Heart left ventricle (tissue), 16 donors: ENCODE measurements around the gene EIF6. TPM values are rescaled to one million over a fixed set of nuclear protein-coding genes. Genes with fewer than 3 reads are reported as not detected.

Source experiments
- ATAC-seq, 4 donors: fragments of 200-7000 bp; cut with Tn5 transposase; one replicate each; pipeline ENCODE4 v1.9.1; 2020 to 2022; ENCODE audit warnings: moderate library complexity in 4 of 4, mild to moderate bottlenecking in 3 of 4, moderate number of reproducible peaks in 1 of 4
- DNase-seq, 5 donors: peaks; one replicate each; pipeline ENCODE4 v3.0.0-alpha.2; 2020
- H3K27ac ChIP-seq, 12 donors: fragments of 200-600 bp; sonication (generic) in 4 of 12; one replicate each; pipeline versions ENCODE4 v1.5.0 to v1.8.0; 2016 to 2022; ENCODE audit warnings: mild to moderate bottlenecking in 2 of 12
- H3K27me3 ChIP-seq, 9 donors: fragments of 200-600 bp; sonication (generic) in 2 of 9; one replicate each; pipeline versions ENCODE4 v1.5.1 to v1.8.0; 2016 to 2022; ENCODE audit warnings: mild to moderate bottlenecking in 3 of 9
- H3K36me3 ChIP-seq, 9 donors: fragments of 200-600 bp; sonication (generic) in 2 of 9; one replicate each; pipeline versions ENCODE4 v1.5.0 to v1.8.0; 2018 to 2022; ENCODE audit warnings: mild to moderate bottlenecking in 2 of 9
- H3K4me1 ChIP-seq, 12 donors: fragments of 200-600 bp; sonication (generic) in 4 of 12; one replicate each; pipeline versions ENCODE4 v1.5.0 to v1.8.0; 2016 to 2022; ENCODE audit warnings: mild to moderate bottlenecking in 3 of 12
- H3K4me3 ChIP-seq, 12 donors: fragments of 200-600 bp; sonication (generic) in 4 of 12; one replicate each; pipeline versions ENCODE4 v1.5.0 to v1.8.0; 2017 to 2022; ENCODE audit warnings: mild to moderate bottlenecking in 9 of 12, moderate library complexity in 4 of 12
- H3K9me3 ChIP-seq, 12 donors: fragments of 200-600 bp; sonication (generic) in 4 of 12; one replicate each; pipeline versions ENCODE4 v1.5.0 to v1.8.0; 2016 to 2022; ENCODE audit warnings: mild to moderate bottlenecking in 1 of 12
- CTCF ChIP-seq, 12 donors: fragments of 200-600 bp; sonication (generic) in 4 of 12; IDR thresholded peaks; one replicate each; pipeline versions ENCODE4 v1.5.0 to v1.8.0; 2018 to 2022; ENCODE audit warnings: antibody characterized with exemption in 12 of 12, mild to moderate bottlenecking in 5 of 12
- POLR2A ChIP-seq, 2 donors: fragments of 450-650 bp; IDR thresholded peaks; one replicate each; pipeline ENCODE4 v1.6.1; 2017; ENCODE audit warnings: antibody characterized with exemption in 2 of 2, mild to moderate bottlenecking in 2 of 2, moderate library complexity in 2 of 2
- WGBS, 4 donors: extraction: QIAGEN DNeasy Blood & Tissue Kit in 2 of 4; methylation state at CpG; one replicate each; pipeline versions ENCODE4 v1.1.5 to v1.1.7; 2013 to 2018; 5-methylcytosine and 5-hydroxymethylcytosine counted together
- intact Hi-C, 10 donors: fragments of 100-400 bp; cut with DNase I; formaldehyde crosslinking; loops; one replicate each; pipeline versions ENCODE4 v1.11.1 to v1.14.2; 2022
- polyA plus RNA-seq, 2 donors: library from polyadenylated mRNA; stranded (reverse); fragments of 200-250 nt; gene quantifications; one replicate each; pipeline ENCODE4 v1.2.3, GENCODE V29; 2013
- total RNA-seq, 9 donors: library from RNA; depleted of rRNA in 2 of 9; stranded (reverse); fragments of >200 nt in 2 of 9; fragmentation: NEBNext Ultra II Directional in 3 of 9; extraction: Animal tissue kit (Norgen Biotek cat#: 25700) in 3 of 9; gene quantifications; one replicate each; pipeline versions ENCODE4 v1.1.0 to v1.2.4, GENCODE V29; 2016 to 2023
- donor health status: ischemic (EF 13 %, LVEDD 7.1; RV severe dilation, severe dysfunction).
- donor health status: healthy with polysubstance abuse.
- donor health status: DM: no; HTN: yes; CAD: no.
- donor health status: DM: no; HTN: no; CAD: no.
- donor health status: ischemic (EF 25% LVEDD 6.9; RV normal size, moderate dysfunction).
- donor health status: ischemic (EF 25% LVEDD 5.7; RV mildly dilated, moderate dysfunction).
- donor health status: healthy.
- donor health status: DM: yes; HTN: yes; CAD: no.
- donor health status: ischemic (EF 35%, LVEDD 5.7; RV mildly dilated, moderate dysfunction).
- donor health status: nonischemic (EF 11% LVEDD 7.7; RV severe dilation, severe dysfunction).
- donor health status: DM: yes; HTN: yes; CAD: no.
- donor health status: PGD.
- donor health status: ischemic (EF 29% LVEDD 5.4; RV normal size, mild dysfunction).
- donor health status: nonischemic (EF 23%, LVEDD 6.1; RV moderate dilation, normal function).

Gene EIF6
- total and polyA plus RNA-seq, 11 donors: 27.5 to 150 (median 42.1) TPM

GRCh38 chr20:35238735-35239134, 45.8 kb downstream of the EIF6 start:
- Histone ChIP-seq H3K27me3 (no peaks in the 10 kb centered on the region), H3K9me3 (no peaks in the 10 kb centered on the region), H3K4me3 (no peak overlapping the region), H3K4me1 (no peaks in the 10 kb centered on the region), H3K36me3 (peaks cover 0 to 19% (median 3%) of the 10 kb centered on the region in 9 donors), H3K27ac (no peak overlapping the region)
- 88 to 94% (median 93%) methylated on average over 5 of the region's 5 CpGs for WGBS, 4 donors
- no peak for ATAC-seq
- no peak for DNase-seq
- TF ChIP-seq CTCF (IDR thresholded peaks at IDR 0.05) (no peak), POLR2A (IDR thresholded peaks at IDR 0.05) (no peak)
- intact Hi-C loops: no loop called here

GRCh38 chr20:35238170-35238569, 46.4 kb downstream of the EIF6 start:
- Histone ChIP-seq H3K4me1 (no peaks in the 10 kb centered on the region), H3K4me3 (no peak overlapping the region), H3K9me3 (no peaks in the 10 kb centered on the region), H3K27ac (no peak overlapping the region), H3K27me3 (no peaks in the 10 kb centered on the region), H3K36me3 (peaks cover 0 to 19% (median 3%) of the 10 kb centered on the region in 9 donors)
- ATAC-seq (no peak), DNase-seq (no peak)
- intact Hi-C loops: no loop called here
- TF ChIP-seq POLR2A (IDR thresholded peaks at IDR 0.05) (no peak), CTCF (IDR thresholded peaks at IDR 0.05) (no peak)
- 88 to 95% (median 94%) methylated on average over 4 of the region's 4 CpGs for WGBS, 4 donors

GRCh38 chr20:35237486-35237885, 47.1 kb downstream of the EIF6 start:
- DNase-seq (no peak), ATAC-seq (no peak)
- no peak for TF ChIP-seq CTCF (IDR thresholded peaks at IDR 0.05)
- no peak for TF ChIP-seq POLR2A (IDR thresholded peaks at IDR 0.05)
- Histone ChIP-seq H3K27ac (no peak overlapping the region), H3K27me3 (no peaks in the 10 kb centered on the region), H3K36me3 (peaks cover 0 to 19% (median 3%) of the 10 kb centered on the region in 9 donors), H3K9me3 (no peaks in the 10 kb centered on the region), H3K4me3 (no peak overlapping the region), H3K4me1 (no peaks in the 10 kb centered on the region)
- intact Hi-C loops: no loop called here

- no peaks in the 10 kb centered on the region for H3K9me3 ChIP-seq
- no peak for TF ChIP-seq POLR2A (IDR thresholded peaks at IDR 0.05)
- no peak for TF ChIP-seq CTCF (IDR thresholded peaks at IDR 0.05)
- H3K4me1 ChIP-seq: no peaks in the 10 kb centered on the region
- intact Hi-C loops: no loop called here
- 87 to 93% (median 90%) methylated on average over 6 of the region's 6 CpGs for WGBS, 4 donors
- peaks cover 0 to 19% (median 5%) of the 10 kb centered on the region in 9 donors for H3K36me3 ChIP-seq
- H3K27ac ChIP-seq: no peak overlapping the region
- DNase-seq (no peak), ATAC-seq (no peak)
- no peak overlapping the region for H3K4me3 ChIP-seq
- H3K27me3 ChIP-seq: no peaks in the 10 kb centered on the region
Measured at GRCh38 chr20:35235881-35236280, 48.7 kb downstream of the EIF6 start.
